A549 (cell line): Measurements from ENCODE around the gene NMRAL1. TPM values are rescaled to one million over a fixed set of nuclear protein-coding genes. Genes with fewer than 3 reads are reported as not detected.

Experiments
- CBX2 ChIP-seq: fragments of 200-600 bp; sonication (generic); IDR thresholded peaks from 2 replicates; pipeline ENCODE4 v1.6.1; 2016; ENCODE audit warnings: low read depth, mild to moderate bottlenecking, borderline replicate concordance
- CBX8 ChIP-seq: fragments of 200-600 bp; sonication (generic); IDR thresholded peaks from 2 replicates; pipeline ENCODE4 v1.6.1; 2016
- CEBPB ChIP-seq, 2 experiments: fragments of >200 bp in 1 of 2; sonication (Bioruptor Twin) in 1 of 2; formaldehyde crosslinking in 1 of 2; IDR thresholded peaks; 2 replicates each; pipeline ENCODE4 v1.6.1; 2012 to 2016
- CHD2 ChIP-seq: fragments of 150-350 bp; IDR thresholded peaks from 2 replicates; pipeline ENCODE4 v1.6.1; 2014; ENCODE audit warnings: low read length; ENCODE audit not compliant: partially characterized antibody
- CHD4 ChIP-seq: fragments of 200-600 bp; sonication (generic); IDR thresholded peaks from 2 replicates; pipeline ENCODE4 v1.6.1; 2016; ENCODE audit warnings: antibody characterized with exemption, mild to moderate bottlenecking, borderline replicate concordance
- EP300 ChIP-seq, 2 experiments: fragments of >200 bp; sonication (Bioruptor Twin); formaldehyde crosslinking; IDR thresholded peaks; 2 replicates in 1 of 2; 3 replicates in 1 of 2; pipeline ENCODE4 v1.6.1; 2016 to 2017
- FOSB ChIP-seq: fragments of 250-450 bp; sonication (Bioruptor Pico); IDR thresholded peaks from 2 replicates; pipeline ENCODE4 v1.5.0; 2020; ENCODE audit warnings: mild to moderate bottlenecking, moderate library complexity
- FOSL2 ChIP-seq, 2 experiments: fragments of 450-650 bp in 1 of 2; fragments of >200 bp in 1 of 2; sonication (Bioruptor Twin) in 1 of 2; formaldehyde crosslinking; IDR thresholded peaks; 2 replicates each; pipeline versions ENCODE4 v1.5.0 to v1.6.1; 2016 to 2020; ENCODE audit warnings: mild to moderate bottlenecking in 1 of 2, moderate library complexity in 1 of 2
- FOXS1 ChIP-seq: fragments of 250-450 bp; sonication (Bioruptor Pico); IDR thresholded peaks from 2 replicates; pipeline ENCODE4 v1.5.0; 2020; ENCODE audit warnings: mild to moderate bottlenecking, moderate library complexity
- GATA3 ChIP-seq: IDR thresholded peaks from 2 replicates; pipeline ENCODE4 v1.6.1; 2012; ENCODE audit warnings: borderline replicate concordance
- HDAC2 ChIP-seq: fragments of 200-600 bp; sonication (generic); IDR thresholded peaks from 2 replicates; pipeline ENCODE4 v1.6.1; 2016
- JUN ChIP-seq, 2 experiments: fragments of >200 bp; sonication (Bioruptor Twin); formaldehyde crosslinking; IDR thresholded peaks; 2 replicates in 1 of 2; 3 replicates in 1 of 2; pipeline ENCODE4 v1.6.1; 2016 to 2017
- MAFK ChIP-seq: fragments of 450-650 bp; IDR thresholded peaks from 2 replicates; pipeline ENCODE4 v1.6.1; 2014; ENCODE audit not compliant: partially characterized antibody
- NFE2L2 ChIP-seq: fragments of 150-350 bp; conservative IDR thresholded peaks from 2 replicates; pipeline ENCODE4 v1.6.1; 2014; ENCODE audit warnings: low read length
- PHF8 ChIP-seq: fragments of 200-600 bp; sonication (generic); IDR thresholded peaks from 2 replicates; pipeline ENCODE4 v1.6.1; 2016; ENCODE audit warnings: low read depth, mild to moderate bottlenecking, antibody characterized with exemption, moderate library complexity, borderline replicate concordance
- RFX5 ChIP-seq: fragments of 450-650 bp; IDR thresholded peaks from 2 replicates; pipeline ENCODE4 v1.7.1; 2014; ENCODE audit warnings: antibody characterized with exemption, mild to moderate bottlenecking, moderate library complexity
- RNF2 ChIP-seq: fragments of 200-600 bp; sonication (generic); IDR thresholded peaks from 2 replicates; pipeline ENCODE4 v1.6.1; 2016; ENCODE audit warnings: low read depth, mild to moderate bottlenecking, antibody characterized with exemption, moderate library complexity, borderline replicate concordance
- TP53 ChIP-seq: fragments of 250-450 bp; sonication (Bioruptor Pico); IDR thresholded peaks from 2 replicates; pipeline ENCODE4 v1.5.0; 2021; ENCODE audit warnings: mild to moderate bottlenecking, moderate library complexity
- ZC3H11A ChIP-seq: fragments of 450-650 bp; IDR thresholded peaks from 2 replicates; pipeline ENCODE4 v1.6.1; 2014; ENCODE audit warnings: antibody characterized with exemption, mild to moderate bottlenecking
- ZNF302 ChIP-seq: fragments of 250-450 bp; sonication (Bioruptor Pico); IDR thresholded peaks from 2 replicates; pipeline ENCODE4 v1.9.0; 2021; ENCODE audit warnings: inconsistent platforms, mild to moderate bottlenecking, moderate library complexity
- polyA plus RNA-seq, 4 experiments: library from polyadenylated mRNA; depleted of rRNA in 3 of 4; stranded (reverse); fragments of >200 nt; fragmentation: RNase III in 1 of 4; extraction: RNeasy Plus Mini Kit Qiagen cat#74134 plus additional on column Dnase treatment in 1 of 4; gene quantifications; 2 replicates in 3 of 4; 3 replicates in 1 of 4; pipeline ENCODE4 v1.2.3, GENCODE V29; 2011 to 2017
- TF ChIP-seq, protein P1 (sequence below): fragments of 200-600 bp; sonication (generic); IDR thresholded peaks from 2 replicates; pipeline ENCODE4 v1.6.1; 2016; ENCODE audit warnings: antibody characterized with exemption, mild to moderate bottlenecking, moderate library complexity
- TF ChIP-seq, protein P2 (sequence below): IDR thresholded peaks from 2 replicates; pipeline ENCODE4 v1.6.1; 2012
- TF ChIP-seq, protein P3 (sequence below): fragments of 250-450 bp; sonication (Bioruptor Pico); IDR thresholded peaks from 2 replicates; pipeline ENCODE4 v1.5.0; 2021; ENCODE audit warnings: mild to moderate bottlenecking, moderate library complexity, borderline replicate concordance
- TF ChIP-seq, protein P4 (sequence below): fragments of 450-650 bp; IDR thresholded peaks from 2 replicates; pipeline ENCODE4 v1.6.1; 2014; ENCODE audit warnings: antibody characterized with exemption
- TF ChIP-seq, protein P5 (sequence below): fragments of >200 bp; sonication (Bioruptor Twin); formaldehyde crosslinking; IDR thresholded peaks from 3 replicates; pipeline ENCODE4 v1.5.1; 2016
- TF ChIP-seq, protein P6 (sequence below): IDR thresholded peaks from 2 replicates; pipeline ENCODE4 v1.6.1; 2012; ENCODE audit warnings: low read depth, borderline replicate concordance

Gene NMRAL1
- polyA plus RNA-seq, 2 of the 4 experiments (the other 2 are of a cell fraction): 36.4 to 48.8 TPM

DNA sequence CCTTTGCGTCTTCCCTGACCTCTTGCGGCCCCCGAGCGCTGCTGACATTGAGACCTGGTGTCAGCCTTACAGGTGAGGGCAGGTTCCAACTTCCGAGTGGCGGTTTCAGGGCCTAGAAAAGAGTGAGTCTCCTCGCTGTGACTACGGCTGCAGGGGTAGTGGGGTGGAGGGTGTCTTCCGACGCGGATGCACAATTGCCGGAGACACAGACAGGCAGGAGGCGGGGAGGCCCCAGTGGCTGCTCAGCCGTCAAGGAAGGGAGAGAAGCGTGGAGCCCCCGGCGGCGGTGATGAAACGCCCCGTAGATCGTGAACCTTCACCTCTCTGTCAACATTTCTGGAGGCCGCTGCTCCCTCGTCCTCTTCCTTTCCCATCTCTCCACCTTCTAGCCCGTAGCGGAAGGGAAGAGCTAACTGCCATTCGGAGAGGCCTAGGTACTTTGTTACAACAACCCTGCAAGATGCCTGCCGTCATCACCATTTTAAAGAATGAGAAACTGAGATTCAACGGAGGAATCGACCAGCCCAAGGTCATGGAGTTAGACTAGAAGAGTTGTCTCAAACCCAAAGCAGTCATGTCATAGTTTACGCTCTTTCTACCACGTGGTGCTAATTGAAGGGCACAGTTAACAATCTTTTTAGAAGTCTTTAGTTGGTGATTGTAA is 48.3 kb downstream of the NMRAL1 start (continued):
- TF ChIP-seq FOSL2 (IDR thresholded peaks at IDR 0.05) (no peak), FOSL2 (CRISPR knock-in tag; IDR thresholded peaks at IDR 0.05) (no peak), JUN (IDR thresholded peaks at IDR 0.05) (no peak), RNF2 (no peak), ZC3H11A (no peak), CHD2 (no peak), HDAC2 (no peak), ZNF302 (CRISPR knock-in tag) (no peak), FOXS1 (no peak), FOSB (no peak), CBX8 (no peak), NFE2L2 (no peak), CBX2 (no peak), EP300 (IDR thresholded peaks at IDR 0.05) (no peak), MAFK (no peak), CHD4 (no peak), RFX5 (no peak), CEBPB (IDR thresholded peaks at IDR 0.05) (no peak), GATA3 (no peak), TP53 (CRISPR knock-in tag) (no peak), PHF8 (peak; percentile 92)
- TF ChIP-seq, protein P1, sequence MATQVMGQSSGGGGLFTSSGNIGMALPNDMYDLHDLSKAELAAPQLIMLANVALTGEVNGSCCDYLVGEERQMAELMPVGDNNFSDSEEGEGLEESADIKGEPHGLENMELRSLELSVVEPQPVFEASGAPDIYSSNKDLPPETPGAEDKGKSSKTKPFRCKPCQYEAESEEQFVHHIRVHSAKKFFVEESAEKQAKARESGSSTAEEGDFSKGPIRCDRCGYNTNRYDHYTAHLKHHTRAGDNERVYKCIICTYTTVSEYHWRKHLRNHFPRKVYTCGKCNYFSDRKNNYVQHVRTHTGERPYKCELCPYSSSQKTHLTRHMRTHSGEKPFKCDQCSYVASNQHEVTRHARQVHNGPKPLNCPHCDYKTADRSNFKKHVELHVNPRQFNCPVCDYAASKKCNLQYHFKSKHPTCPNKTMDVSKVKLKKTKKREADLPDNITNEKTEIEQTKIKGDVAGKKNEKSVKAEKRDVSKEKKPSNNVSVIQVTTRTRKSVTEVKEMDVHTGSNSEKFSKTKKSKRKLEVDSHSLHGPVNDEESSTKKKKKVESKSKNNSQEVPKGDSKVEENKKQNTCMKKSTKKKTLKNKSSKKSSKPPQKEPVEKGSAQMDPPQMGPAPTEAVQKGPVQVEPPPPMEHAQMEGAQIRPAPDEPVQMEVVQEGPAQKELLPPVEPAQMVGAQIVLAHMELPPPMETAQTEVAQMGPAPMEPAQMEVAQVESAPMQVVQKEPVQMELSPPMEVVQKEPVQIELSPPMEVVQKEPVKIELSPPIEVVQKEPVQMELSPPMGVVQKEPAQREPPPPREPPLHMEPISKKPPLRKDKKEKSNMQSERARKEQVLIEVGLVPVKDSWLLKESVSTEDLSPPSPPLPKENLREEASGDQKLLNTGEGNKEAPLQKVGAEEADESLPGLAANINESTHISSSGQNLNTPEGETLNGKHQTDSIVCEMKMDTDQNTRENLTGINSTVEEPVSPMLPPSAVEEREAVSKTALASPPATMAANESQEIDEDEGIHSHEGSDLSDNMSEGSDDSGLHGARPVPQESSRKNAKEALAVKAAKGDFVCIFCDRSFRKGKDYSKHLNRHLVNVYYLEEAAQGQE: peak; percentile 34; the same call in 1 of the 2 replicates
- TF ChIP-seq, protein P2, sequence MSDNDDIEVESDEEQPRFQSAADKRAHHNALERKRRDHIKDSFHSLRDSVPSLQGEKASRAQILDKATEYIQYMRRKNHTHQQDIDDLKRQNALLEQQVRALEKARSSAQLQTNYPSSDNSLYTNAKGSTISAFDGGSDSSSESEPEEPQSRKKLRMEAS: peak; percentile 7
- TF ChIP-seq, protein P3, sequence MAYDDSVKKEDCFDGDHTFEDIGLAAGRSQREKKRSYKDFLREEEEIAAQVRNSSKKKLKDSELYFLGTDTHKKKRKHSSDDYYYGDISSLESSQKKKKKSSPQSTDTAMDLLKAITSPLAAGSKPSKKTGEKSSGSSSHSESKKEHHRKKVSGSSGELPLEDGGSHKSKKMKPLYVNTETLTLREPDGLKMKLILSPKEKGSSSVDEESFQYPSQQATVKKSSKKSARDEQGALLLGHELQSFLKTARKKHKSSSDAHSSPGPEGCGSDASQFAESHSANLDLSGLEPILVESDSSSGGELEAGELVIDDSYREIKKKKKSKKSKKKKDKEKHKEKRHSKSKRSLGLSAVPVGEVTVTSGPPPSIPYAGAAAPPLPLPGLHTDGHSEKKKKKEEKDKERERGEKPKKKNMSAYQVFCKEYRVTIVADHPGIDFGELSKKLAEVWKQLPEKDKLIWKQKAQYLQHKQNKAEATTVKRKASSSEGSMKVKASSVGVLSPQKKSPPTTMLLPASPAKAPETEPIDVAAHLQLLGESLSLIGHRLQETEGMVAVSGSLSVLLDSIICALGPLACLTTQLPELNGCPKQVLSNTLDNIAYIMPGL (CRISPR knock-in tag): no peak
- TF ChIP-seq, protein P4, sequence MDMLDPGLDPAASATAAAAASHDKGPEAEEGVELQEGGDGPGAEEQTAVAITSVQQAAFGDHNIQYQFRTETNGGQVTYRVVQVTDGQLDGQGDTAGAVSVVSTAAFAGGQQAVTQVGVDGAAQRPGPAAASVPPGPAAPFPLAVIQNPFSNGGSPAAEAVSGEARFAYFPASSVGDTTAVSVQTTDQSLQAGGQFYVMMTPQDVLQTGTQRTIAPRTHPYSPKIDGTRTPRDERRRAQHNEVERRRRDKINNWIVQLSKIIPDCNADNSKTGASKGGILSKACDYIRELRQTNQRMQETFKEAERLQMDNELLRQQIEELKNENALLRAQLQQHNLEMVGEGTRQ: no peak
- TF ChIP-seq, protein P5, sequence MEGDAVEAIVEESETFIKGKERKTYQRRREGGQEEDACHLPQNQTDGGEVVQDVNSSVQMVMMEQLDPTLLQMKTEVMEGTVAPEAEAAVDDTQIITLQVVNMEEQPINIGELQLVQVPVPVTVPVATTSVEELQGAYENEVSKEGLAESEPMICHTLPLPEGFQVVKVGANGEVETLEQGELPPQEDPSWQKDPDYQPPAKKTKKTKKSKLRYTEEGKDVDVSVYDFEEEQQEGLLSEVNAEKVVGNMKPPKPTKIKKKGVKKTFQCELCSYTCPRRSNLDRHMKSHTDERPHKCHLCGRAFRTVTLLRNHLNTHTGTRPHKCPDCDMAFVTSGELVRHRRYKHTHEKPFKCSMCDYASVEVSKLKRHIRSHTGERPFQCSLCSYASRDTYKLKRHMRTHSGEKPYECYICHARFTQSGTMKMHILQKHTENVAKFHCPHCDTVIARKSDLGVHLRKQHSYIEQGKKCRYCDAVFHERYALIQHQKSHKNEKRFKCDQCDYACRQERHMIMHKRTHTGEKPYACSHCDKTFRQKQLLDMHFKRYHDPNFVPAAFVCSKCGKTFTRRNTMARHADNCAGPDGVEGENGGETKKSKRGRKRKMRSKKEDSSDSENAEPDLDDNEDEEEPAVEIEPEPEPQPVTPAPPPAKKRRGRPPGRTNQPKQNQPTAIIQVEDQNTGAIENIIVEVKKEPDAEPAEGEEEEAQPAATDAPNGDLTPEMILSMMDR: no peak
- TF ChIP-seq, protein P6, sequence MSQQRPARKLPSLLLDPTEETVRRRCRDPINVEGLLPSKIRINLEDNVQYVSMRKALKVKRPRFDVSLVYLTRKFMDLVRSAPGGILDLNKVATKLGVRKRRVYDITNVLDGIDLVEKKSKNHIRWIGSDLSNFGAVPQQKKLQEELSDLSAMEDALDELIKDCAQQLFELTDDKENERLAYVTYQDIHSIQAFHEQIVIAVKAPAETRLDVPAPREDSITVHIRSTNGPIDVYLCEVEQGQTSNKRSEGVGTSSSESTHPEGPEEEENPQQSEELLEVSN: no peak
